Upper lobe of right lung (tissue), 1 donor: ENCODE data around the gene HDX. TPM values are rescaled to one million over a fixed set of nuclear protein-coding genes. Genes with fewer than 3 reads are reported as not detected.

Experiments used
- ATAC-seq: fragments of 200-7000 bp; cut with Tn5 transposase; one replicate; pipeline ENCODE4 v1.9.1; 2020; ENCODE audit warnings: mild to moderate bottlenecking, moderate library complexity
- DNase-seq: peaks from one replicate; pipeline ENCODE4 v3.0.0-alpha.2; 2020
- H3K27ac ChIP-seq: fragments of 200-600 bp; one replicate; pipeline ENCODE4 v1.8.0; 2022
- H3K27me3 ChIP-seq: fragments of 200-600 bp; one replicate; pipeline ENCODE4 v1.8.0; 2022; ENCODE audit warnings: mild to moderate bottlenecking
- H3K36me3 ChIP-seq: fragments of 200-600 bp; one replicate; pipeline ENCODE4 v1.8.0; 2022
- H3K4me1 ChIP-seq: fragments of 200-600 bp; one replicate; pipeline ENCODE4 v1.8.0; 2022
- H3K4me3 ChIP-seq: fragments of 200-600 bp; one replicate; pipeline ENCODE4 v1.8.0; 2022; ENCODE audit warnings: mild to moderate bottlenecking
- H3K9me3 ChIP-seq: fragments of 200-600 bp; one replicate; pipeline ENCODE4 v1.8.0; 2022
- intact Hi-C: fragments of 100-400 bp; cut with DNase I; formaldehyde crosslinking; loops from one replicate; pipeline ENCODE4 v1.11.0; 2022
- total RNA-seq: library from RNA; stranded (reverse); fragmentation: NEBNext Ultra II Directional; extraction: Animal tissue kit (Norgen Biotek cat#: 25700); gene quantifications from one replicate; pipeline ENCODE4 v1.2.1, GENCODE V29; 2021
- TF ChIP-seq, protein P1 (sequence below): fragments of 200-600 bp; IDR thresholded peaks from one replicate; pipeline ENCODE4 v1.8.0; 2022; ENCODE audit warnings: antibody characterized with exemption
- donor health status: DM: no; HTN: yes; CAD: no; lungs with severe emphysema.

Gene HDX
- total RNA-seq, 1 donor from 2014 or later = 4.5 TPM

DNA sequence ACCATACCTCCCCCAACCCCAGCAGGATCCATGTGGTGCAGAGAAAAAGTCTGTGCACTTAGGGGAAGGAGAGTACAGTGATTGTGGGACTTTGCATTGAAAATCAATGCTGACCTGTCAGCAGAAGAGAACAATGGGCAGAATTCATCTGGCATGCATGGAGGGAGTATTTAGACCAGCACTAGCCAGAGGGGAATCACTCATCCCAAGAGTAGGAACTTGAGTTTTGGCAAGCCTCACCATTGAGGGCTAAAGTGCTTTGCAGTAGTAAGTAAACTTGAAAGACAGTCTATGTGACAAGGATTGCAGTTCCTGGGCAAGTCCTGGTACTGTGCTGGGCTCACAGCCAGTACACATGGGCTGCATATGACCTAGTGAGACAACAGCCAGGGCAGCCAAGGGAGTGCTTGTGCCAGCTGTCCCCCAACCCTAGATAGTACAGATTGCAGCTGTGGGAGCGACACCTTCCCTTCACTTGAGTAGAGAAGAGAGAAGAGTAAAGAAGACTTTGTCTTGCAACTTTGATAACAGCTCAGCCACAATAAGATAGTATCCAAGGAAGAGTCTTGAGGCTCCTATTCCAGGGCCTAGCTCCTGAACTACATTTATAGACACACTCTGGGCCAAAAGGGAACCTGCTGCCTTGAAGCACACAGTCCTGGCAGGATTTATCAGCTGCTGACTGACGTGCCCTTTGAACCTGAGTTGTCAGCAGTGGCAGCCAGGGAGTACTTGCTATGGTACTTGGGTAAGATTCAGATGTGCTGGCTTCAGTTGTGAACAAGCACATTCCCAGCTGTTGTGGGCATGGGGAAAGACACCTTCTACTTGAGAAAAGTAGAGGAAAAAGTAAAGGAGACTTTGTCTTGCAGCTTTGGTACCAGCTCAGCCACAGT, 48.7 kb downstream of the HDX start:
- intact Hi-C loops = no loop called here
- ATAC-seq = no peak
- H3K9me3 ChIP-seq = peaks cover 3% of the 10 kb centered on the region

DNA sequence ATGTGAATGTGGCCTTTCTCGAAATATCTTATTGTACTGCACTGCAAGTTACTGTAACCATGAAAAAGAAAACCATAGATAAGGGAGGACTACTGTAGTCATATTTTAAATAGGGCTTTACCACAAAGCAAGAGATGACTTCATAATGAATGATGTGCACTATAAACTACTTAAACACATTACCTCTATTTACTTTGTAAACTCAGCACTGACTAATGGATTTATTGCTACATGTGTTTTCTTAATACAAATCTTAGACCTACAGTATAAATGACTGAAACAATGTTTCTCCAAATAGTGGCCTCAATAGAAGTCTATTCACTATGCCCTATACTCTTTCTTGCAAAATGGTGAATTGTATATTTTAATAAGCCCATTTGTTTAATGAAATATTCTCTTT, 61.1 kb downstream of the HDX start:
- TF ChIP-seq, protein P1, sequence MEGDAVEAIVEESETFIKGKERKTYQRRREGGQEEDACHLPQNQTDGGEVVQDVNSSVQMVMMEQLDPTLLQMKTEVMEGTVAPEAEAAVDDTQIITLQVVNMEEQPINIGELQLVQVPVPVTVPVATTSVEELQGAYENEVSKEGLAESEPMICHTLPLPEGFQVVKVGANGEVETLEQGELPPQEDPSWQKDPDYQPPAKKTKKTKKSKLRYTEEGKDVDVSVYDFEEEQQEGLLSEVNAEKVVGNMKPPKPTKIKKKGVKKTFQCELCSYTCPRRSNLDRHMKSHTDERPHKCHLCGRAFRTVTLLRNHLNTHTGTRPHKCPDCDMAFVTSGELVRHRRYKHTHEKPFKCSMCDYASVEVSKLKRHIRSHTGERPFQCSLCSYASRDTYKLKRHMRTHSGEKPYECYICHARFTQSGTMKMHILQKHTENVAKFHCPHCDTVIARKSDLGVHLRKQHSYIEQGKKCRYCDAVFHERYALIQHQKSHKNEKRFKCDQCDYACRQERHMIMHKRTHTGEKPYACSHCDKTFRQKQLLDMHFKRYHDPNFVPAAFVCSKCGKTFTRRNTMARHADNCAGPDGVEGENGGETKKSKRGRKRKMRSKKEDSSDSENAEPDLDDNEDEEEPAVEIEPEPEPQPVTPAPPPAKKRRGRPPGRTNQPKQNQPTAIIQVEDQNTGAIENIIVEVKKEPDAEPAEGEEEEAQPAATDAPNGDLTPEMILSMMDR = no peak
- no peaks in the 10 kb centered on the region for H3K4me1 ChIP-seq
- H3K36me3 ChIP-seq = no peaks in the 10 kb centered on the region
- no peaks in the 10 kb centered on the region for H3K9me3 ChIP-seq
- no peak for ATAC-seq
- no peaks in the 10 kb centered on the region for H3K27me3 ChIP-seq
- no peak overlapping the region for H3K4me3 ChIP-seq
- H3K27ac ChIP-seq = no peak overlapping the region
- intact Hi-C loops = no loop called here
- DNase-seq = no peak

More for the DNA sequence above, 48.7 kb downstream of the HDX start:
- TF ChIP-seq, protein P1 = no peak
- Histone ChIP-seq H3K4me1 (no peaks in the 10 kb centered on the region), H3K27me3 (no peaks in the 10 kb centered on the region), H3K27ac (no peak overlapping the region), H3K4me3 (no peak overlapping the region), H3K36me3 (no peaks in the 10 kb centered on the region)
- DNase-seq = no peak

DNA sequence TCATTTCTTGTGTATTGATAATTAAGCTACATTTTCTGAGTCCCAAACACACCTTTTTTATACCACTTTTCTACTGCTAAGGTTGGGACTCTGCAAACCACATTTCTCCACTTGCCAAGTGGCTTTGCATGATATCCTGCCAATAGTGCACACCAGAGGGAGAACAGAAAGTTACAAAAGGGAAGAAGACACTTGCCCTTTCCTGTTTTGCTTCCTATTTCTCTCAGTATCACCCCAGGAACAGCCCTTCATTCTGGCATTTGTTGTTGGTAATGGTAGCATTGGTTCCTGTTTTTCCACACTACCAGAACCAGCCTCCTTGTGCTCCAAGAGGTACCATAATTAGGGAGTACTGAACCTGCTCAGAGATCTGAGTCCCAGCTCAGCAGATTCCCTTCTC, 87.1 kb downstream of the HDX start:
- TF ChIP-seq, protein P1 = no peak
- Histone ChIP-seq H3K4me3 (no peak overlapping the region), H3K27me3 (no peaks in the 10 kb centered on the region), H3K36me3 (no peaks in the 10 kb centered on the region), H3K4me1 (no peaks in the 10 kb centered on the region), H3K27ac (no peak overlapping the region), H3K9me3 (no peaks in the 10 kb centered on the region)
- DNase-seq (no peak), ATAC-seq (peak; percentile 64)
- intact Hi-C loops = no loop called here

DNA sequence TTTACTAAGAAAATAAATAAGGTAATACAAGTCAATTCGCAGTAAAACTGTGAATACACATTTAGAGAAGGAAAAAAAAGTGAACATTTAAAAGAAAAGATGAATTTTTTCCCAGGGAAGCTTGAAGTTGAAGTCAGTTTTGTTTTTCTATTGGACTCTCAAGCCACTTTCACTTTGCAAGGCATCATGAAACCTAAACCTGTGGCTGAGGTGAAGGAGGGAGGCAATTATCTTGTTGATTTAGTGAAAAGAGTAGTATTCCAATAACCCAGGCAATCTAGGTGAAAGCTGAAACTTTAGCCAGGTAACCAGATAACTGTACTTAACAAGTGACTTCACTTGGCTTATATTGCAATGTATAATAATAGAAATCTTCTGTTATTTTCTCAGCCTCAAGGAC, 138.6 kb downstream of the HDX start:
- no peak for ATAC-seq

DNA sequence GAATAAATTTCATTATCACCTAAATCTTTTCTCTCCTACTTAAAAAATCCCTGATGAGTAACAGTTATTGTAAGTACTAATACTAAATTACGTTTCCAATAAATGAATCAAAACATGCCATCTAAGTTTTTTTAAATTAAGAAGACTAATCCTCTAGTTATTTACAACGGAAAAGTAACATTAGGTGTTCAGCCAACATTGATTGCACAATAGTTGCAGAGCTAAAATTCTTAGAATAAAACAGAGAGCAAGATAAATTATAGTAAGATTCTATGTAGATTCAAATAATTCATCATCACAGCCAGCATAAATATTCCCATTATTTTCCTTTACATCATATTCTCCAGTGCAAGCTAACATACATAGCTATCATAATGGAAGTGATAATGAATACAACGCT, 139.2 kb downstream of the HDX start:
- no peak overlapping the region for H3K27ac ChIP-seq
- no peaks in the 10 kb centered on the region for H3K27me3 ChIP-seq
- DNase-seq (no peak), ATAC-seq (no peak)
- intact Hi-C loops = no loop called here
- H3K4me3 ChIP-seq = no peak overlapping the region
- no peaks in the 10 kb centered on the region for H3K36me3 ChIP-seq
- no peaks in the 10 kb centered on the region for H3K9me3 ChIP-seq
- H3K4me1 ChIP-seq = no peaks in the 10 kb centered on the region
- TF ChIP-seq, protein P1 = no peak

More for the DNA sequence above, 138.6 kb downstream of the HDX start:
- no peaks in the 10 kb centered on the region for H3K36me3 ChIP-seq
- no peak for DNase-seq
- no peak overlapping the region for H3K27ac ChIP-seq
- H3K4me3 ChIP-seq = no peak overlapping the region
- no peaks in the 10 kb centered on the region for H3K9me3 ChIP-seq
- H3K27me3 ChIP-seq = no peaks in the 10 kb centered on the region
- TF ChIP-seq, protein P1 = no peak
- intact Hi-C loops = no loop called here
- H3K4me1 ChIP-seq = no peaks in the 10 kb centered on the region
